B cell (primary cell): ENCODE data around the gene TAS2R3. TPM values are rescaled to one million over a fixed set of nuclear protein-coding genes. Genes with fewer than 3 reads are reported as not detected.
"Not testable (repeated sequence)": the region's sequence is repeated elsewhere in the genome, so short reads cannot be mapped to it uniquely, and the experiment has no call there.

Experiments
- ATAC-seq: fragments of 200-7000 bp; cut with Tn5 transposase; one replicate; pipeline ENCODE4 v1.10.0; 2021; ENCODE audit warnings: low read depth, mild to moderate bottlenecking, moderate number of reproducible peaks, moderate library complexity
- CTCF ChIA-PET: fragments of 350-600 bp; sonication (Branson Sonifier 250); formaldehyde crosslinking; loops from one replicate; lab custom pipeline; 2021; ENCODE audit warnings: antibody characterized with exemption, inconsistent platforms; lab: Charles Lee
- POLR2A ChIA-PET: fragments of 350-600 bp; sonication (Branson Sonifier 250); formaldehyde crosslinking; loops from one replicate; lab custom pipeline; 2021; ENCODE audit warnings: antibody characterized with exemption; lab: Charles Lee
- DNase-seq: peaks from one replicate; pipeline ENCODE4 v3.0.0; 2013
- H2AFZ ChIP-seq: 2 replicates; pipeline ENCODE4 v1.6.1; 2012; ENCODE audit warnings: mild to moderate bottlenecking, low read depth, low read length; ENCODE audit not compliant: insufficient read depth, poor library complexity, severe bottlenecking
- H3K27ac ChIP-seq, 2 donors: 1 replicate in 1 of 2; 2 replicates in 1 of 2; pipeline ENCODE4 v1.5.1; 2012 to 2013; ENCODE audit warnings: low read length in 2 of 2, mild to moderate bottlenecking in 2 of 2, moderate library complexity in 1 of 2
- H3K27me3 ChIP-seq, 4 experiments: fragments of 200-600 bp in 1 of 4; sonication (generic) in 1 of 4; replicated peaks in 1 of 4; 1 replicate in 2 of 4; 2 replicates in 2 of 4; pipeline versions ENCODE4 v1.6.1 to v1.7.0; 2013 to 2016; ENCODE audit warnings: low read length in 3 of 4, mild to moderate bottlenecking in 2 of 4, mixed read lengths in 1 of 4, moderate library complexity in 1 of 4; ENCODE audit not compliant: insufficient read depth in 4 of 4, control insufficient read depth in 3 of 4; ENCODE audit errors: control extremely low read depth in 1 of 4
- H3K36me3 ChIP-seq, 2 experiments: replicated peaks in 1 of 2; 1 replicate in 1 of 2; 2 replicates in 1 of 2; pipeline versions ENCODE4 v1.6.1 to v1.7.1; 2013; ENCODE audit warnings: low read length in 1 of 2; ENCODE audit not compliant: insufficient read depth in 2 of 2, control insufficient read depth in 1 of 2; ENCODE audit errors: control extremely low read depth in 1 of 2, extremely low read depth in 1 of 2
- H3K4me1 ChIP-seq, 2 donors: fragments of 200-600 bp in 1 of 2; sonication (generic) in 1 of 2; 1 replicate in 1 of 2; 2 replicates in 1 of 2; pipeline versions ENCODE4 v1.5.1 to v1.6.1; 2013 to 2017; ENCODE audit warnings: low read length in 2 of 2; ENCODE audit not compliant: control insufficient read depth in 2 of 2, insufficient read depth in 2 of 2
- H3K4me2 ChIP-seq: replicated peaks from 2 replicates; pipeline ENCODE3; 2012; ENCODE audit warnings: mild to moderate bottlenecking, low read depth, low read length; ENCODE audit not compliant: poor library complexity, severe bottlenecking
- H3K4me3 ChIP-seq, 5 experiments: fragments of 200-600 bp in 1 of 5; sonication (generic) in 1 of 5; 1 replicate in 3 of 5; 2 replicates in 2 of 5; pipeline versions ENCODE4 v1.5.1 to v1.7.0; 2011 to 2016; ENCODE audit warnings: low read length in 4 of 5, mild to moderate bottlenecking in 4 of 5, low read depth in 2 of 5, control low read depth in 1 of 5, moderate library complexity in 1 of 5; ENCODE audit not compliant: insufficient read depth in 1 of 5; ENCODE audit errors: control extremely low read depth in 1 of 5, extremely low read depth in 1 of 5
- H3K79me2 ChIP-seq: fragments of 200-600 bp; sonication (generic); one replicate; pipeline ENCODE4 v1.6.0; 2016; ENCODE audit warnings: low read length; ENCODE audit not compliant: control insufficient read depth, insufficient read depth
- H3K9ac ChIP-seq: fragments of 200-600 bp; sonication (generic); 2 replicates; pipeline ENCODE4 v1.6.1; 2017; ENCODE audit warnings: mild to moderate bottlenecking, low read length, moderate library complexity
- H3K9me3 ChIP-seq, 3 donors: one replicate each; pipeline versions ENCODE4 v1.6.1 to v1.7.1; 2013; ENCODE audit warnings: low read length in 2 of 3; ENCODE audit not compliant: control insufficient read depth in 2 of 3, insufficient read depth in 1 of 3; ENCODE audit errors: control extremely low read depth in 1 of 3
- H4K20me1 ChIP-seq: 2 replicates; pipeline ENCODE4 v1.6.0; 2012; ENCODE audit warnings: mild to moderate bottlenecking, low read length; ENCODE audit not compliant: insufficient read depth, control insufficient read depth, poor library complexity, severe bottlenecking
- H3K27ac Mint-ChIP-seq: one replicate; pipeline ENCODE4 v1.8.0; 2021; ENCODE audit warnings: mixed read lengths
- H3K27me3 Mint-ChIP-seq: one replicate; pipeline ENCODE4 v1.8.0; 2021; ENCODE audit warnings: mixed read lengths
- H3K4me1 Mint-ChIP-seq: one replicate; pipeline ENCODE4 v1.8.0; 2021; ENCODE audit warnings: mixed read lengths
- H3K4me3 Mint-ChIP-seq: one replicate; pipeline ENCODE4 v1.8.0; 2021; ENCODE audit warnings: mixed read lengths
- H3K9me3 Mint-ChIP-seq: one replicate; pipeline ENCODE4 v1.8.0; 2022; ENCODE audit warnings: mixed read lengths; ENCODE audit not compliant: insufficient read depth
- EZH2 ChIP-seq: IDR thresholded peaks from 2 replicates; pipeline ENCODE4 v1.6.1; 2012; ENCODE audit warnings: borderline replicate concordance, low read depth, mild to moderate bottlenecking, moderate library complexity, low read length; ENCODE audit not compliant: insufficient read depth, poor library complexity, severe bottlenecking
- WGBS: methylation state at CpG from one replicate; pipeline ENCODE4 v1.1.5; 2013; ENCODE audit warnings: missing lambda C conversion rate; ENCODE audit not compliant: insufficient coverage; 5-methylcytosine and 5-hydroxymethylcytosine counted together
- intact Hi-C: fragments of 100-400 bp; cut with micrococcal nuclease; formaldehyde crosslinking; loops from one replicate; pipeline ENCODE4 v1.10.0; 2022
- polyA plus RNA-seq: library from polyadenylated mRNA; depleted of rRNA; stranded (reverse); fragments of >200 nt; gene quantifications from 2 replicates; pipeline ENCODE4 v1.2.3, GENCODE V29; 2012
- total RNA-seq, 2 donors: library from RNA; stranded (reverse); fragments of 120-200 nt in 1 of 2; gene quantifications; 1 replicate in 1 of 2; 2 replicates in 1 of 2; pipeline versions ENCODE4 v1.2.3 to v1.2.4, GENCODE V29; 2013 to 2022
- TF ChIP-seq, protein P1 (sequence below): fragments of 200-600 bp; IDR thresholded peaks from one replicate; pipeline ENCODE4 v1.8.0; 2022; ENCODE audit warnings: antibody characterized with exemption, mild to moderate bottlenecking

TAS2R3 gene
- total and polyA plus RNA-seq, 2 donors (not counting 1 experiment from before 2014, with no cell fraction given): 8.6 TPM; not detected in 1

DNA sequence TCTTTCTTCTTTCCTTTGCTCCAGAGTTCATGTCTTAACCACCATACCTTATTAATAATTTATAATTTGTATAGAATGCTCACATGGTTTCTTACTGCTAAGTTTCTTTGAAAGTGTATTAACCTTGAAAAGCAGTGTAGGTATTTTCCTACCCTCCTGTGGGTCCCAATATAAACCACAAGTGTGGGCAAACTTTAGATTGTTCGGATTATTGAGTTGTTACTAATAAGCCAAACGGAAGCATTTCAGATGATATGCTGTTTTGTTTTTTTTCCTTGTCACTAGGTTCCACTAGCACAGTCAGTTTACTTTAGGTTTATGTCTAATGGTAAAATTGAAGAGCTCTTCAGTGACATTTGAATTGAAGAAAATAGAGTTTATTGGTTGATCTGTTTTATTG, 15.5 kb upstream of the TAS2R3 start:
- Histone ChIP-seq H3K36me3 (peaks cover 38 to 89% of the 10 kb centered on the region in 2 experiments), H3K27me3 (no peaks in the 10 kb centered on the region), H2AFZ (no peak overlapping the region), H3K9me3 (peaks cover 8 to 22% (median 14%) of the 10 kb centered on the region in 3 donors), H3K4me1 (no peaks in the 10 kb centered on the region), H3K79me2 (no peaks in the 10 kb centered on the region), H3K4me2 (no peak overlapping the region), H3K9ac (no peak overlapping the region), H4K20me1 (peaks cover 6% of the 10 kb centered on the region), H3K4me3 (no peak overlapping the region), H3K27ac (no peak overlapping the region)
- TF ChIP-seq, protein P1, sequence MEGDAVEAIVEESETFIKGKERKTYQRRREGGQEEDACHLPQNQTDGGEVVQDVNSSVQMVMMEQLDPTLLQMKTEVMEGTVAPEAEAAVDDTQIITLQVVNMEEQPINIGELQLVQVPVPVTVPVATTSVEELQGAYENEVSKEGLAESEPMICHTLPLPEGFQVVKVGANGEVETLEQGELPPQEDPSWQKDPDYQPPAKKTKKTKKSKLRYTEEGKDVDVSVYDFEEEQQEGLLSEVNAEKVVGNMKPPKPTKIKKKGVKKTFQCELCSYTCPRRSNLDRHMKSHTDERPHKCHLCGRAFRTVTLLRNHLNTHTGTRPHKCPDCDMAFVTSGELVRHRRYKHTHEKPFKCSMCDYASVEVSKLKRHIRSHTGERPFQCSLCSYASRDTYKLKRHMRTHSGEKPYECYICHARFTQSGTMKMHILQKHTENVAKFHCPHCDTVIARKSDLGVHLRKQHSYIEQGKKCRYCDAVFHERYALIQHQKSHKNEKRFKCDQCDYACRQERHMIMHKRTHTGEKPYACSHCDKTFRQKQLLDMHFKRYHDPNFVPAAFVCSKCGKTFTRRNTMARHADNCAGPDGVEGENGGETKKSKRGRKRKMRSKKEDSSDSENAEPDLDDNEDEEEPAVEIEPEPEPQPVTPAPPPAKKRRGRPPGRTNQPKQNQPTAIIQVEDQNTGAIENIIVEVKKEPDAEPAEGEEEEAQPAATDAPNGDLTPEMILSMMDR: no peak
- TF ChIP-seq EZH2: no peak
- H3K27me3 Mint-ChIP-seq: no peaks in the 10 kb centered on the region
- ChIA-PET CTCF (interaction anchor here (0.7 kb wide), 2 partner anchors 38 to 959 kb away, joined by 4 to 5 read pairs; no protein-coding TSS in a partner anchor), POLR2A (no interaction called here)
- H3K27ac Mint-ChIP-seq: no peak overlapping the region
- DNase-seq (no peak), ATAC-seq (no peak)
- peaks cover 10% of the 10 kb centered on the region for H3K9me3 Mint-ChIP-seq
- H3K4me3 Mint-ChIP-seq: no peak overlapping the region
- H3K4me1 Mint-ChIP-seq: no peaks in the 10 kb centered on the region
- whole genome bisulfite sequencing: no CpG with 5 or more reads among the region's 2 CpGs
- intact Hi-C loops: no loop called here

DNA sequence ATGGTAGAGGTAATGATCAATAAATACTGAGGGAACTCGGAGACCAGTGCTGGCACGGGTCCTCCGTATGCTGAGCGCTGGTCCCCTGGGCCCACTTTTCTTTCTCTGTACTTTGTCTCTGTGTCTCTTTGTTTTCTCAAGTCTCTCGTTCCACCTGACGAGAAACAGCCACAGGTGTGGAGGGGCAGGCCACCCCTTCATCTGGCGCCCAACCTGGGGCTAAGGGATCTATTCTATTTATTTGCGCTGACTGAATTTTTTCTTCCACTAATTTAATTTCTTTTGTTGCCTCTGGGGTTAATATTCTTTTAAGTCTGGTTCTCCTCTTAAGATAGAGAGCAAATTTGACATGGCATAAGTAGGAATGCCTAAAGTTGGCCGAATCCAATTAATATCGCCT, 12.0 kb upstream of the TAS2R3 start:
- intact Hi-C loops, H3K9ac ChIP-seq, CTCF ChIA-PET, H3K4me3 Mint-ChIP-seq, H3K27ac ChIP-seq, H3K4me1 Mint-ChIP-seq, ATAC-seq, H3K79me2 ChIP-seq, H3K4me3 ChIP-seq, H3K4me2 ChIP-seq, POLR2A ChIA-PET, DNase-seq, H4K20me1 ChIP-seq, H2AFZ ChIP-seq, H3K27ac Mint-ChIP-seq, H3K4me1 ChIP-seq, H3K27me3 ChIP-seq, H3K27me3 Mint-ChIP-seq: not testable (repeated sequence)
- Histone ChIP-seq H3K36me3 (peaks cover 28 to 75% of the 10 kb centered on the region in 2 experiments), H3K9me3 (peaks cover 8 to 22% (median 14%) of the 10 kb centered on the region in 3 donors)
- H3K9me3 Mint-ChIP-seq: peaks cover 10% of the 10 kb centered on the region
- WGBS: 95% methylated on average over 3 of the region's 10 CpGs
